GM21367 (cell line): ENCODE results near the gene NOP56.
"Not testable (repeated sequence)": the region's sequence is repeated elsewhere in the genome, so short reads cannot be mapped to it uniquely, and the experiment has no call there.

Experiments
- ATAC-seq: cut with Tn5 transposase; IDR thresholded peaks from one replicate; pipeline ENCODE4 v1.9.1; 2021; ENCODE audit not compliant: unreplicated experiment

Gene NOP56

GRCh38 chr20:2682040-2682439 is 29.6 kb downstream of the NOP56 start:
- ATAC-seq = not testable (repeated sequence)

- not testable (repeated sequence) for ATAC-seq
These were observed 32.4 kb downstream of the NOP56 start for GRCh38 chr20:2684817-2685216.

- no peak for ATAC-seq
These were observed 35.1 kb downstream of the NOP56 start for GRCh38 chr20:2687514-2687913.

- no peak for ATAC-seq
These were observed 35.7 kb downstream of the NOP56 start for GRCh38 chr20:2688041-2688591.

DNA sequence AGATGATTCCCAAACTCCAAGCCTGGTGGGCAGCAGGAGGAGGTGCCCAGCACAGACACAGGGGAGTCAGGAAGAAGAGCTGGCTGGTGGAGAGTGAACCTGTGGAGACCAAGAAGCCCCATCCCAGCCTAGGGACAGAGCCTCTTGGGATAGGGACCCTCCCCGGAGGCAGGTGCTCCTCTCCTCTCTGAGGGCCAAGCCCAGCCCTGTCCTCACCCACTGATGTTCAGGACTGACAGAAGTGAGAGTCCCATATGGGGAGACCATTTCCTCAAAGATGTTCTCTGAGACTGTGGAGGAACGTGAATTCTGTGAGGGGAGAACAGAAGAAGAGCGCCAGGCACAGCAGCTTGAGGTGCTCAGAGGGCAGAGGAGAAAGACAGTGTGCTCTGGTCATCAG is 37.8 kb downstream of the NOP56 start:
- ATAC-seq = no peak

DNA sequence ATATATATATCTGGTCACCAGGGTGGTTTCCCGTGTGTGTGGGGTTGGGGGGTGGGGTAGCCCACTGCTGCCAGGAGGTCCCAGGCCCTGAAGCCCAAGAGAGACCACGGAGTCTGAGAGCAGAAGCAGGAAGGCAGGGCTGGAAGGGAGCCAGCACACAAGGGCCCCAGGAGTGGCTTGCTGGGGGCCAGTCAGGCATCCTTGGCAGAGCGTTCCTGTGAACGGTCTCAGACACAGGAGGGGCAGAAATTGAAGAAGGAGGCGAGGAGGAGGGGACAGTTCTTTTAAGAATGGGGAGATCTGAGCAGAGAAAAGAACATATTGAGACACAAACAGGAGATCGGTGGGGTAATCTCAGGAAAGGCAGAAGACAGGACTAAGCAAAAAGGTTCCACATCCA is 38.3 kb downstream of the NOP56 start:
- ATAC-seq = no peak

- no peak for ATAC-seq
These were observed 38.7 kb downstream of the NOP56 start for GRCh38 chr20:2691127-2691526.

DNA sequence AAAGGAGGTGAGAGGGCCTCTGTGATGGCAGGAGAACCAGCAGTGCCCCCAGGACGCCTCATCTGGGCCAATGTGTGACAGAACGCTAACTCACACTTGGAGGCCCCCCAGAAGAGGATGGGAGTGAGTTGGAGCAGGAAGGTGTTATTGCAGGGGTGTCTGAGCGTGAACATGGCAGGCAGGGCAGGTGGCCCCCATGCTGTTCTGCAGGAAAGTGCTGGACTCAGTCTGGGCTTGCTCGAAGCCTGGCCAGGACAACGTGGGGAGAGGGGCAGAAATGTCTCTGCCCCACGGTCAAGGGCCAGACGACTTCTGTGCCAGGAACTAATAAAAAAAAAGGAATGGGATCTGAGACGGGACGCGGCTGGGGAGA is 39.2 kb downstream of the NOP56 start:
- ATAC-seq = no peak

GRCh38 chr20:2692036-2692885 is 39.8 kb downstream of the NOP56 start, which contains the start of gene EBF4:
Gene EBF4, plus strand, starts transcription at chr20:2692780. Its CDS starts 866 bp downstream, at chr20:2693646.
- no peak for ATAC-seq

DNA sequence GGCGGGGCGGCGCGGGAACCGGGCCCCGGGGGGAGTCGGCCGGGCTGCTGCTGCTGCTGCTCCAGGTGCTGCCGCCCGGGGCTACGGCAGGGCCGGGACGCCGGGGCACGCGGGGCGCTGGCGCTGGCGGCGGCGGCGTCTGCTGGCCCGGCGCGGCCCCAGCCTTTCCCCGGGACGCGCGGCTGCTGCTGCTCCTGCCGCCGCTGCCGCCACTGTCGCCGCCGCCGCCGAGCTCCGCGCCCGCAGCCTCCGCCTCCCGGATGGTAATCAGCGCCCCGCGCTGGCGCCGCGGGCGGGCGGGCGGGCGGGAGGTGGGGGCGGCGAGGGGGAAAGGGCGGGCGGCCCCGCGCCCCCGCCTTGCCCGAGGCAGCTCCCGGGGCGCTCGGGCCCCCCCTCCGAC is 40.5 kb downstream of the NOP56 start:
- ATAC-seq = no peak

DNA sequence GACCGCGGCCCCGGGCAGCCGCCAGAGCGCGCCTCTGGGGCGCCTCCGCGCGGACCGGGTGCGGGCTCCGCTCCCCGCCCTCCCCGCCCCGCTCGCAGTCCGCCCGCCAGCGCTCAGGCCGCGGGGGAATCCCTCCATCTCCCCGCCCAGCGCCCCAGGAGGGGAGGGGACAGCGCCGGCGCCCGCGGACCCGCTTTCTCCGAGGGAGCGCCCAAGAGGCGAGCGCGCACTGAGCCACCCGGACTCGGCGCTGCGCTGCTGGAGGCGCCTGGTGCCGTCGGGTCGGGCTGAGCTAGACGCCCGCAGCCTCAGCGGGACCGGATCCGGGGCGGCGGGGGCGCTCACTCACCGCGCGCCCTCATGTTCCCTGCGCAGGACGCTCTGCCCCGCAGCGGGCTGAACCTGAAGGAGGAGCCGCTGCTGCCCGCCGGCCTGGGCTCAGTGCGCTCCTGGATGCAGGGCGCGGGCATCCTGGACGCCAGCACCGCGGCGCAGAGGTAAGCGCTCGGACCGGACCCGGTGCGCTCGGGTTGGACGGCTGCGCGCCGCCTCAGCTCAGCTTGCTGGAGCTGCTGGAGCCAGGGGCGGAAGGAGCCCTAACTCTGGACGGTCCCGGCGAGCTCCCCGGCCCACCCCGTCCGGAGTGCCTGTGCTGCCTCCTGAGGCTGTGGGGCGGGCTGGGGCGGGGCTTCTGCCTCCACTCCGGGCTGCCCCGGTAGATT is 41.0 kb downstream of the NOP56 start:
- no peak for ATAC-seq

DNA sequence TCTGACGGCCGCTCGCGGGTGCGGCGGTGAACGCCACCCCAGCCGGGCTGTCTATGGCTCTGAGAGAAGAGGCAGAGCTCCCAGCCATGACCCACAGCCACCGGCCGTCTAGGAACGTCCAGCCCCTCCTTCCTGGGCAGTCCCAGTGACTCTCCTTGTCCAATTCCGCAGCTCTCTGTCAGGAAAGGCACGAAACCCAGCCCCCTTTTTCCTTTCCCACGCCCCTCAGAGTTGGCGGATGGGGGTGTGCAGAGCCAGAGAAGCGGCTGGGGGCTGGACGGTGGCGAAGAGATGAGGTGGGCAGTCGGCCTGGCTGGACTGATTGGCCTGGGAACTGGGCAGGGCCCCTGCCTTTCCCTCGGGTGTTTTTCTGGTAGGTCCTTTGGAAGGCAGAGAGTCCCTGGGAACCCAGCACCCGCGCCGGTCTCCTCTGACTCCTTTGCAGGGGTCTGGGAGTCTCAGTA is 41.6 kb downstream of the NOP56 start:
- ATAC-seq = no peak

DNA sequence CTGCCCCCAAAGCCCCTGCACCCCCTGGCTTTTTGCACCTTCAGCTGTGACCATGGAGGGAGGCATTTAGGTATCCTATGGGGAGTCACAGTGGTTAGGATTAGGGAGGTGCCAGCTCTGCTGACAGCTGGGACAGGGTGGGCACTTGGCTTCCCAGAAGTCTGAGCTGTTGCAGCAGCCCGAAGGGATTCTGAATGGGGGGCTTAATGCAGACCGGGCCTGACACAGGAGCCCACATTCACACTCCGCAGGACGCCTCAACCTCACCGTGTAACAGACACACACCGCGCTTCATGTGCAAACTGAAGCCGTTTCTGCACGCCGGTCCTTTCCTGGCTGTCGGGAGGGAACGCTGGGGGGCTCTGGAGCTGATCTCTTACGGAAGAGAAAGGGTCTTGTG is 42.1 kb downstream of the NOP56 start:
- ATAC-seq = no peak

DNA sequence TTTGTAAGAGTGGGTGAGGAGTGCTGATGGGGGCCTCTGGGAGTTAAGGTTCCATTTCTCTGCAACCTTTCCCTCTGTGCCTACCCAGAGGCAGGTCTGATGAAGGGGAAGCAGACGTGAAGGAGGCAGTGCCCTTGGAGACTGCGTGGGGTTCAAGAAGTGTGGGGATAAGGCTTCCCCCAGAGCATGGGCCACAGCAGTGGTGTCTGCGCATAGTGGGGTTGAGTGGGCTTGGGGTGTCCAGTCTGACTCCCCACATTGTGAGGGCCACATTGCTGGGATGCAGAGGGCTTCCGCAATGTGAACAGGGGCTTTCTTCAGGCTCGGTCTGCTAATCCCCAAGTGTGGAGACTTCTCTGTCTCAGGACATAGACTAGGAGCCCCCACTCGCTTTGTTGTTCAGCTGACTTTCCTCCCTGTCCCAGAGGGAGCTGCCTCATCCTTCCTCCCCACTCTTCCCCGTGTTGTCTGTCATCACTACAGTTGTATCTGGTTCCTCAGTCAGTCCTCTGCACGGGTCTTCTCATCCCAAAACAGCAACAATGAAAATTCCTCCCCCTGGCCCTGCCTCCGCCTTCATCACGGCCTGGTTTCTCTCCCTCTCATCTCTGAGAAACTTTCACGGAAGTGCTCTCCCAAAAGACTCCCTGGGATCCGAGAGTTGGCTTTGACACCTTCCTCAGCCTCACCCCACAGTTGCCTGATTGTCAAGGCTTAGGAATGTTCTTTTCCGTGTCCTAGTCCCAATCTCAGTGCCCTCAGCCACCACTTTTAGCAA is 43.0 kb downstream of the NOP56 start:
- ATAC-seq = no peak

GRCh38 chr20:2695984-2696525 is 43.6 kb downstream of the NOP56 start:
- not testable (repeated sequence) for ATAC-seq

- no peak for ATAC-seq
These were observed 44.2 kb downstream of the NOP56 start for GRCh38 chr20:2696646-2697045.

- no peak for ATAC-seq
These were observed 45.3 kb downstream of the NOP56 start for GRCh38 chr20:2697768-2698167.

- no peak for ATAC-seq
These were observed 45.9 kb downstream of the NOP56 start for GRCh38 chr20:2698186-2698817.

GRCh38 chr20:2698912-2699311 is 46.5 kb downstream of the NOP56 start:
- no peak for ATAC-seq

GRCh38 chr20:2699775-2700413 is 47.5 kb downstream of the NOP56 start:
- ATAC-seq = no peak
